SHP77 treated with DMSO at 0.1 percent for 48 hours (cell line): ENCODE data around the gene MEX3D.
"Not testable (repeated sequence)": the region's sequence is repeated elsewhere in the genome, so short reads cannot be mapped to it uniquely, and the experiment has no call there.

Experiments
- DNase-seq: peaks from one replicate; lab custom pipeline; 2025; lab: John Stamatoyannopoulos, UW

MEX3D gene

DNA sequence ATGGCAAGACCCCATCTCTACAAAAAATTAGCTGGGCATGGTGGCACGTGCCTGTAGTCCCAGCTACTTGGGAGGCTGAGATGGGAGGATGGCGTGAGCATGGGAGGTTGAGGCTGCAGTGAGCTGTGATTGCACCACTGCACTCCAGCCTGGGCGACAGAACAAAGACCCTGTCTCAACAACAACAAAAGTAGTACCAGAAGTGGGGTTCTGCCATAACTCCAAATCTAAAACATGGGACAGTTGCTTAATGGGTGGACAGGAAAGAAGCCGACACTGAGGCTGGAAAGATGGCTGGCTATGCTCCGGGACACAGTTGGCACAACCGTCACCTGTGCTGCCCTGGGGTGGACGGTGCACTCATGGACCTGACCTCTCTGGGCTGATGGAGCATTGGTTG, 32.4 kb downstream of the MEX3D start:
- not testable (repeated sequence) for DNase-seq

DNA sequence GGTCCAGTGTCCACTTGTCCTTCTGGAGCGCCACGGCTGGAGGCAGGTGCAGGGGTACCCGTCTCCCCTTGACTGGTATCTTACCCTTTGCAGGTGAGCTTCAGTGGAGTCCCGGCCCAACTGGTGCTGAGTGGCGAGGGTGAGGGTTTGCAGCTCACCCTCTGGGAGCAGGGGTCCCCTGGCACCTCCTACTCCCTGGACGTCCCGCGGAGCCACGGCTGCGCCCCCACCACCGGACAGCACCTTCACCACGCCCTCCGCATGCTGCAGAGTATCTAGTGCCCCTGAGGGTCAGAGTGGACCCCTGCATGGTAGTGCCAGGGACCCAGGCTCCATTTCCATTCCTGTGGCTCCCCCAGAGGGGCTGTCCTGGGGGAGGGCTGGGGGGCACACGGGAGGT, 33.2 kb downstream of the MEX3D start:
- no peak for DNase-seq

DNA sequence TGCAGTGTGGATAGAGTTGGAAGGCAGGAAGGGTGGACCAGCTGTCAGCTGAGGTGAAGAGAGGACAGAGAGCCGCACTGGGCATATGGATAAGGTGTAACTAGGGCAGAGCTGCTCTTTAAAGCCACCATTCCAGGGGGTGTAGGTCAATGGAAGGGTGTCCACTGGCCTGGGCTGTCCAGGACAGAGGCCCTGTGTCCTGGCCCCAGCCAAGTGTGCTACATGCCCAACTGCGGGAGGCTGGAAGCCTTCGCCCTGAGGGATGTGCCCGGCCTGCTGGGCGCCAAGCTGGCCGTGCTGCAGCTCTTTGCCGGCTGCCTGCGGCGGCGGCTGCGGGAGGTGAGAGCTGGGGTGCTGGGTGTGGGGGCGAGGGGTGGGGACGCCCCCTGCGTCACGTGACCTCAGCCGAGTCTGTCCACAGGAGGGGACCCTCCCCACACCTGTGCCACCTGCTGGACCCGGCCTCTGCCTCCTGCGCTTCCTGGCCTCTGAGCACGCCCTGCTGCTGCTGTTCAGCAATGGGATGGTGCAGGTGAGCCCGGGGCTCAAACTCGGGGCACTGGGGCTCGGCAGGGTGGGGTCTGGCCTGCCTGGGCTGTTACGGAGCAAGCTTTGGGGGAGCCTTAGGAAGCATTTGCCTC, 34.5 kb downstream of the MEX3D start:
- DNase-seq = no peak

DNA sequence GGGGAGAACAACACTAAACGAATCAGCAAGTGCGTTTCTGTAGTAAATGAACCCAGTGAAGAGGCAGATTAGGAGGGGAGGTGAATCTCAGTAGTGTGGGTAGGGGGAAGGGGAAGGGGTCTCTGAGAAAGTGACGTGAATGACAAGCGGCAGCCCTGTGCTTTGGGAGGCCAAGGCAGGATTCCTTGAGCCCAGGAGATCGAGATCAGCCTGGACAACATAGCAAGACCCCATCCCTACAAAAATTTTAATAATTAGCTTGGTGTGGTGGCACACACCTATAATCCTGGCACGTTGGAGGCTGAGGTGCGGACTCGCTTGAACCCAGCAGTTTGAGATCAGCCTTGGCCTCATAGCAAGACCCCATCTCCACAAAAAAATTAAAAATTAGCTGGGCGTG, 36.1 kb downstream of the MEX3D start:
- no peak for DNase-seq

DNA sequence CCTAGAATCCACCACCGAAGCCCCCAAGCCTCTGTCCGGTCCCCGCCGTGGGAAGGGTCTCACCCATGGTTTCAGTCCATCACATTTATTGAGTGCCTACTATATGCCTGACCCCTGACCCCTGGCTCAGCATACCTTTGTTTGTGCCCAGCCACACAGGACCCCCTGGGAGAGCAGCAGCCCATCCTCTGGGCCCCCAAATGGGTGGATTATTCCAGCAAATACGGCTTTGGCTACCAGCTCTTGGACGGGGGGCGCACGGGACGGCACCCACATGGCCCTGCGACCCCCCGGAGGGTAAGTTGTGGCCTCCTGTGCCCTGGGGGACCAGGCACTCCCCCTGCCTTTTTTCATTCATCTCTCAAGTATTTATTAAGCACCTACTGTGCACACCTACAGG, 36.5 kb downstream of the MEX3D start:
- no peak for DNase-seq

DNA sequence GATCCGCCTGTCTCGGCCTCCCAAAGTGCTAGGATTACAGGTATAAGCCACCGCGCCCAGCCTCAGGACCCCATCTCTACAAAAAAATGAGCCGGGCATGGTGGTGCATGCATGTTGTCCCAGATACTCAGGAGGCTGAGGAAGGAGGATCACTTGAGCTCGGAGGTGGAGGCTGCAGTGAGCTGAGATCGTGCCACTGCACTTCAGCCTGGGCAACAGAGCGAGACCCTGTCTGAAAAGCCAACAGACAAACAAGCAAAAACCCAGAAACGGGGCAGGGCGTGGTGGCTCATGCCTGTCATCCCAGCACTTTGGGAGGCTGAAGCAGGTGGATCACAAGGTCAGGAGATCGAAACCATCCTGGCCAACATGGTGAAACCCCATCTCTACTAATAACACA, 37.3 kb downstream of the MEX3D start:
- DNase-seq = not testable (repeated sequence)

DNA sequence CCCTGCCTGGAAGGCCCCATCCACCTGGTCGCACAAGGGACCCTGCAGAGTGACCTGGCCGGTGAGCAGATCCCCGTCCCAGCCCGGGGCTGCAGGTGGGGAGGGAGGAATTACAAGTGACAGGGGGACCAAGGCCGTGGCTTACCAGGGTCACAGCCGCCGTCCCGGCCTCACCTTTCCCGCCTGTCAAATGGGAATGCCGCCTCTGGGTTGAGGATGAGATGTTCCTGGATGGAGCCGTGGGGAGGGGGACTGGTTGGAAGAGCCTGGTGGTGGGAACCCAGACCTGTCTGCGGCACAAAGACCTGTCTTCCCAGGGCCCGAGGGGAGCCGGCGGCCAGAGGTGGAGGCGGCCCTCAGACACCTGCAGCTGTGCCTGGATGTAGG, 38.7 kb downstream of the MEX3D start:
- DNase-seq = no peak

DNA sequence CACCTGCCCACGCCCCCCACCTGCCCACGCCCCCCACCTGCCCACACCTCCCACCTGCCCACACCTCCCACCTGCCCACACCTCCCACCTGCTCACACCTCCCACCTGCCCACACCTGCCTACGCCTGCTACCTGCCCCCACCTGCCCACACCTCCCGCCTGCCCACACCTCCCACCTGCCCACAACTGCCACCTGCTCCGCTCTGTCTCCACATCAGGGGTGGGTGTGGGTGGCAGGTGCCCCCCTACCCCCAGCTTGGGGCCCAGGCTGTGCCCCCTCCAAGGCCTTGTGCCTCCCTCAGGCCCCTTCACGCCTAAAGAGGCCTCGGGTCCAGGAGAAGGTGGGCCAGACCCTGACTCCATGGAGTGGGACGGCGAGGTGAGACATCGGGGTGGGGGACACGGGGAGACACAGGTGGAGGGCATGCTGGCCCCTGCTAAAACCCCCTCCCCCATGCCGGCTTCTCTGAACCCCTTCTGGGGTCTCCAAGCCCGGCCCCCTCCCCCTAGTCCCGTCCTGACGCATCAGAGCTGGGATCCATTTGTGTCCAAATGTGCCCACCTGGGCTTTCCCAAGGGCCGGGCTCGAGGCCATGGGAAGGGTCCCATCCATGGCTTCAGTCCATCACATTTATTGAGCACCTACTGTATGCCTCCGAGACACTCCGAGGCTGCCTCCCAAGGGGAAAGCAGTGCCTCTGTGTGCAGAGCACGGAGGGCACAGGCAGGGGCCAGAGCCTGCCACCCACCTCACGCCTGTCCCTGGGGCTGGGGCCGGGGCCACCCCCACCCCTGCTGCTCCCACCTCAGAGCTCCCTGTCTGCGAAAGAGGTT, 39.3 kb downstream of the MEX3D start:
- no peak for DNase-seq

DNA sequence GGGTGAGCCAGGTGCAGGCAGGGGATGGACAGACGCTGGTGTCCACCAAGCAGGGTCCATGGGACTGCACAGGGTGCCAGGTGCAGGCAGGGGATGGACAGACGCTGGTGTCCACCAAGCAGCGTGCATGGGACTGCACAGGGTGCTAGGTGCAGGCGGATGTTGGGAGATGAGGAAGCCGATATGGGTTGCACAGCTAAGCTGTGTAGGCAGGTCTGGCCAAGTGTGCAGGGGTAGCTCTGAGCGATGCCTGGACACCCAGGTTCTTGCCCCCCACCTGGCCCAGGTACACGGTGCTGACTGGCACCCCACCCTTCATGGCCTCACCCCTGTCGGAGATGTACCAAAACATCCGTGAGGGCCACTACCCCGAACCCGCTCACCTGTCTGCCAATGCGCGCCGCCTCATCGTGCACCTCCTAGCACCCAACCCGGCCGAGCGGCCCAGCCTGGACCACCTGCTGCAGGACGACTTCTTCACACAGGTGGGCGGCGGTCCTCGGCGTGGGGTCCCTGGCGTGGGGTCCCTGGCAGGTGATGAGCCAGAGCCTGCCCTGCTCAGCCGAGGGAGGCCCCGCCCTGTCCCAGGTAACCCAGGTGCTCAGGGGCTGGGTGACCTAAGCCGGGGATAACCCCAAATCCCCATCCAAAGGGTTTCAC, 40.3 kb downstream of the MEX3D start:
- DNase-seq = no peak

DNA sequence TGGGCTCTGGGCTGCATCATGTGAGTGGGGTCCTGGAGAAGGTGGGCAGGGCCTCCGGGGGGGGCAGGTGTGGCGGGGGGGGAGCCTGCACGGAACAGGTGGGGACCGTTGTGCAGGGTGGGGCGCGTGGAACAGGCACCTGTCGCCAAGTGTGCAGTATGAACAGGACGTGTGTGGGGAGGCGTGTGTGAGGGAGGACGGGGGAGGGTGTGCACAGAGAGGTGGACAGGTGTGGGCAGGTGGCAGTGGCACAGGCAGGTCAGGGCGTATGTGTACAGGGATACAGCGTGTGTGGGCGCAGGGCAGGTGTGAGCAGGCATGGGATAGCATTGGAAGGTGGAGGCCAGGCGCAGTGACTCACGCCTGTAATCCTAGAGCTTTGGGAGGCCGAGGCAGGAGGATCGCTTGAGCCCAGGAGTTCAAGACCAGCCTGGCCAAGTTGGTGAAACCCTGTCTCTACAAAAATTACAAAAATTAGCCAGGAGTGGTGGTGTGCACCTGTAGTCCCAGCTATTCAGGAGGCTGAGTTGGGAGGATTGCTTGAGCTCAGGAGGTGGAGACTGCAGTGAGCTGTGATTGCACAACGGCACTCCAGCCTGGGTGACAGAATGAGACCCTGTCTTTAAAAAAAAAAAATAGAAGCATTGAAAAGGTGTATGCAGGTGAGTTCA, 41.0 kb downstream of the MEX3D start:
- no peak for DNase-seq

DNA sequence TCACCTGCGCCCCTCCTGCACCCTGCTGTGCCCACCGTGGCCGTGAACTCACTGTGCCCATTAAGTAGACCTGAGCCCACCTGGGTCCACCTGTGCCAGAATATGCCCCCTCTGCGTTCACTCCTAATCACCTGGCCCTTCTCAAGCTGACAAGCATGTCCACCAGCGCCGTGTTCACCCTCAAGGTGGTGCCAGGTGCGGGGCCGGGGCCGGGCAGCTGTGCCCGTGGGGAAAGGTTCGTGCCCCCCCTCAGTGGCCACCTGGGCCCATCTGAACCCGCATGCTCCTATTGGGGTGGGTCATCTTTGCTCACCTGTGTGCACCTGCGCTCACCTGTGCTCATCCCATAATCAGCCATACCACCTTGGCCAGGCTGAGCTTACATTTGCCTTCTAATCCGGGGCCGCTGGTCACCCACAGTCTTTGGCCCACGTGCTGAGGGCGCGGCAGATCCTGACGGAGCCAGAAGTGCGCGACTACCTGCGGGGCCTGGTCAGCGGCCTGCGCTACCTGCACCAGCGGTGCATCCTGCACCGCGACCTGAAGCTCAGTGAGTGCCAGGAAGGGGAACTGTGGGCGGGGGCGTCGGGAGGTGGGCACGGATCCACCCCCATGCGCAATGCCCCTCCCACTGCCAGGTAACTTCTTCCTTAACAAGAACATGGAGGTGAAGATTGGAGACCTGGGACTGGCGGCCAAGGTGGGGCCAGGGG, 41.9 kb downstream of the MEX3D start:
- DNase-seq = no peak

DNA sequence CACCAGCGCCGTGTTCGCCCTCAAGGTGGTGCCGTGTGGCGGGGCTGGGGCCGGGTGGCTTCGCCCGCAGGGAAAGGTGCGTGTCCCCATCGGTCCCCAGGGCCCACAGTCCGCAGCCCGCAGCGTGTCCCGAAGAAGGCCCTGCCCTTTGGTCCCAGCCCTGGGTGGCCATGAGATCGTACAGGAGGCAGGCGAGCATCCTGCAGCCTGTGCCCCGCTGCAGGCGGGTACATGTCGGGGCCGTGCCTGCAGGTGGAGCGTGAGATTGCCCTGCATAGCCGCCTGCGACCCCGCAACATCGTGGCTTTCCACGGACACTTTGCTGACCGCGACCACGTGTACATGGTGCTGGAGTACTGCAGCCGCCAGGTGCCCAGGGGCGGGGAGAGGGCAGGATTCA, 42.8 kb downstream of the MEX3D start:
- DNase-seq = no peak

DNA sequence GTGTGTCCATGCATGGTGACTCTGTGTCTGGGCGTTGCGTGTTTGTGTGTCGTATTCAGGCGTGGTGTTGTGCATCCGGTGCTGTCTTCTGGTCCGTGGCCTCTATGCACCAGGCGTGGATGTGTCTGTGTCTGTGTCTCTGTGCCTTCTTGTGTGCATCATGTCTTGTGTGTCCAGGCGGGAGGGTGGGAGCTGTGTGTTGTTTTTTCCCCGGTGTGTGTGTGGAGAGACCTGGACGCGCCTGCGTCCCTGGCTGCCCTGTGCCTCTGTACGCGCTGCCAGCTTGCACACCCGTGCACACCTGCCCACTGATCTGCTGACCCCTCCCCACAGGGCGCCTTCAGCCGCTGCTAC, 43.2 kb downstream of the MEX3D start:
- no peak for DNase-seq

DNA sequence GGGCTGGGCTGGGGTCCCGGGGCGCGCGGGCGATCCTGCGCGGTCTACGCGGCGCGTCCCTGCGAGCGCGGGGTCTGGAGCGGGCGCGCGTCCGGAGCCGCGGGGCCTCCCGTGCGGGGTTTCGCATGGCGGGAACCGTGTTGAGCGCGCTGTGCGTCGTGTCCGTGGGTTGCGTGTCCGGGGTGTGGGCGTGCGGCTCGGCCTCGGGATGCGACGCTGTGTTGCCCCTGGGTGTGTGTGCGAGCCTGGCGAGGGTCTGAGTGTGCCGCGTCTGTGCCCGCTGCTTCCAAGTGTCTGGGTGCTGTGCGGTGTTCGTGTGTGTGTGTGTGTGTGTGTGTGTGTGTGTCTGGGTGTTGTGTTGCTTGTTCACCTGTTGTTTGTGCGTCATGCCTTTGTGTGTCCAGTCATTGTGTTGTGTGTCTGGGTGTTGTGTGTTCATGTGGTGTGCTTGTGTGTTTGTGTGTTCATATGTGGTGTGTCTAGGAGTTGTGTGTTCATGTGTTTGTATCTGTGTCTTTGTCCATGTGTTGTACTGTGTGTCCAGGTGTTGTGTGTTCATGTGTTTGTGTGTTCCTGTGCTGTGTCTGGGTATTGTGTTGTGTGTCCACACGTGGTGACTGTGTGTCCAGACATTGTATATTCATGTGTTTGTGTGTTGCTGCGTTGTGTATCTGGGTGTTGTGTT, 43.7 kb downstream of the MEX3D start:
- DNase-seq = no peak

DNA sequence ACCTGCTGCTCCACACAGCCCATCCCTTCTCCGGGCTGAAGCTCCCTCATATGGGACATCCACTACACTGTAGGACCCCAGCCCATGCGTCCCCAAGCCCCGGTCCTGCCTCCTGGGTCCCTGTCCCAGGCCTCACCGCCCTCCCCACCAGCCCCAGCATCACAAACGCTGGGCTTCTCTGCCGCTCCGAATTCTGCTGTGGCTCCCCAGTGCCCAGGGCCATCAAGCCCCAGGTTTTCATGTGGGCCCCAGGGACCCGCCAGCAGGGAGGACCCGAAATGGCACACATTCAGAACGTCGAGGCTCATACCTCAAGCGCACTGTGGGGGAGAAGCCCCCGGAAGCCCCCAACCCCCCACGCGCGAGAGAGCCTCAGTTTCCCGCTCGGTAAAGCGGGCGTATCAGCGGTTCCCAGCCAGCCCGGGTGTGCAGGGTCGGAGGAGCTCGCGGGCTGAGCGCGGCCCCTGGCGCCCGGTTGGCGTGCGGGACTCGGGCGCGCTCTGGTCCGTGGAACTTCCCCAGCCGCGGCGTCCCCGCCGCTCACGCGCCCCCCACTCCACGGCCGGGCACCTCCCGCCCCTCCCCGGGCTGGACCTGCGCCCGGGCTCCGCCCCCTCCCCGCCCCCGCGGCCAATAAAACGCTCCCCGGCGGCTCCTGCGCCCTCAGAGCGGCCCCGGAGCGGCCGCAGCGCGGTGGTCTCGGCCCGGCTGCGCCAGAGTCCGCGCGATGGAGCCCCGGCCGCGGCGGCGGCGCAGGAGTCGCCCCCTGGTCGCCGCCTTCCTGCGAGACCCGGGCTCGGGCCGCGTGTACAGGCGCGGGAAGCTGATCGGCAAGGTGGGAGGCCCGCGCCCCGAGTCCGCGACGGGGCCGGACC, 44.5 kb downstream of the MEX3D start, which contains the start of gene PLK5:
TSS of gene PLK5 (plus strand) at position 666 of the 875 bp plus-strand sequence. CDS start 2,920 bp downstream, outside the sequence.
- no peak for DNase-seq

DNA sequence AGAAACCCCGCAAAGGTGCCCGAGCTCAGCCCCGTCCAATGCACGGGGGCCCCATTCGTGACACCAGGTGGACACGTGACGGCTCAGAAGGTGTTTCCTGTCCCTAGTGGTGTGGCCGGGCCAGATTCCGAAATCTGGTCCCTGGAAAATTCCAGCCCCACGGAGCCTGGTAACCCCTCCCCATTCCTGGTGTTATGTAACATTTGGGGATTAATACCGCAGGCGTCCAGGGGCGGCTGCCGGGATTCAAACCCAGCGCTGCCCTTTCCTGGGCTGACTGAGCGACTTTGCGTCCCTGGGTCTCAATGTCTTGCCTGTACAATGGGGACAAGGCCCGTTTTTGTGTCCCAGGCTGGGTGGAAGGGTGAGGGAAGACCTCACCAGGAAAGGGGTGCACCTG, 45.3 kb downstream of the MEX3D start:
- DNase-seq = no peak

DNA sequence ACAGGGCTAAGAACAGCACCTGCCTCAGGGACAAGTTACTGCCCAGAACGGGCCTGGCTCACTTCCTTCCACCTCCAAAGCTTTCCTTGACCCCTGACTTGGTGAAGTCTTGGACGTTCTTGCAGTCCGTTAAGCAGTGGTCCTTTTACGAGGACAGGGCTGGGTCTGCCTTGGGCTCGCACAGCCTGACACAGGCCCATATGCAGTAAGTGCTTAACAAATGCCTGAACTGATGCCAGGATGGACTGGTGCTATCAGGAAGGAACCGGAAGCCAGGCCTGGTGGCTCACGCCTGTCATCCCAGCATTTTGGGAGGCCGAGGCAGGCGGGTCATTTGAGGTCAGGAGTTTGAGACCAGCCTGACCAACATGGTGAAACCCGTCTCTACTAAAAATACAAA, 46.1 kb downstream of the MEX3D start:
- DNase-seq = no peak

DNA sequence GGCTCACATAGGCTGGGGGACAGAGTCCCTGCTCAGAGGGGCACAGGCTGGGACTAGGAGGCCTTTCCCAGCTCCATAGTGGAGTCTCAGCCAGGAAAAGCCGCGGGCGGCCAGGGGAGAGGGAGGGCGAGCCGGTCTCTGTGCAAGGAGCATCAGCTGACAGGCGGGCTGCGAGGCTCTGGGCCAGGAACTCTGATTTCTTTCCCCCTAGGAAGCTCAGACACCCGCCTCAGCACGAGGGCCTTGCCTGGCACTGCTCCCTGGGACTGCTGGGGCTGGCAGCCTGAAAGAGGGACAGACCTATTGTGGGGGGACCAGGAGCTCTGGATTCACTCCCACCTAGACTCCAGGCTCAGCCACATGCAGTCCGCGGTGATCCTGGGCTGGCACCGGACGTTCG, 46.5 kb downstream of the MEX3D start:
- DNase-seq = no peak

DNA sequence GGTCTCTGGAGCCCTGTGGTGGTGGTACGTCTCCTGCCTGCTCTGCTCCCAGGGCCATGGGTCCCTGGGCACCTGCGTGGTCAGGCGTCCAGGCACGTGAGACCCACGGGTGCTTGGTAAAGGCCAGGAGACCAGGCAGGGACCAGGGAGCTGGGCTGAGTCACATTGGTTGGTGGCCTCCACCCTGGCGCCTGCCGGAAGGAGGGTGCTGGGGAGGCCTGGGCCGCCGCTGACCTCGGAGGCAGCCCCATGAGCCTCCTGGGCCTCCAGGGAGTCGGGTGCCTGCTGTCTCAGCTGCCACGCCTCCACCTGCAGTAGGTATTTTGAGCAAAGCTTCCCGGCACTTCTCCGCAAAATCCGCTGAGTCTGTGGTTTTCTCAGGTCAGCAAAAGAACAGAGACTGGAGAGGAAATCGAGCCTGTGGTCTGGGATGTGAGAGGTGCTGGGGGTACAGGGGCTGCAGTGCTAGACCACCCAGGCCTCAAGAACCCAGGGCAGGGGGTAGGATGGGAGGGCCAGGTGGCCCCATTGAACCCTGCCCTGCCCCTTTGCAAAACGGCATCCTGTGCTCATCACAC, 47.8 kb downstream of the MEX3D start:
- DNase-seq = no peak

DNA sequence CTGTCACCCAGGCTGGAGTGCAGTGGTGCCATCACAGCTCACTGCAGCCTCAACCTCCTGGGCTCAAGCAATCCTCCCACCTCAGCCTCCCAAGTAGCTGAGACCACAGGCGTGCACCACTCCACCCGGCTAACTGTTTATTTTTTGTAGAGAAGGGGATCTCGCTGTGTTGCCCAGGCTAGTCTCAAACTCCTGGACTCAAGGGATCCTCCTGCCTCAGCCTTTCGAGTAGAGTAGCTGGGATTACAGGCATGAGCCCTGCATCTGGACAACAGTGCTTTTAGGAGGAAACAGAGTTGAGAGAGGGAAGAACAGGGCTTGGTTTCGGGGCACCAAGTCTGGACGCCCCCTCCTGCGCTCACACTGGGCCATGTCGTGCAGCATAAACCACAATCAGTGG, 48.3 kb downstream of the MEX3D start:
- not testable (repeated sequence) for DNase-seq
